HepG2 (cell line): ENCODE results near the gene ATPAF2. TPM values are rescaled to one million over a fixed set of nuclear protein-coding genes. Genes with fewer than 3 reads are reported as not detected.
A peak's percentile ranks its signal among the peaks of the same experiment; 100 is the strongest.

ENCODE experiments used
- ATAC-seq: fragments of 200-7000 bp; cut with Tn5 transposase; 3 replicates; pipeline ENCODE4 v1.9.1; 2020; ENCODE audit warnings: mild to moderate bottlenecking, moderate library complexity
- BruUV-seq: library from RNA; stranded (reverse); fragments of 400-500 nt; replicated peaks from 2 replicates; lab custom pipeline; 2021; lab: Mats Ljungman, UMichigan
- CTCF ChIA-PET: fragments of 300-600 bp; formaldehyde crosslinking; extraction: SDS; loops from one replicate; lab custom pipeline; 2021; ENCODE audit warnings: low total read pairs, inconsistent platforms, low intra/inter-chr PET ratio; lab: Yijun Ruan, JAX
- POLR2A ChIA-PET: fragments of 350-600 bp; sonication (Branson Sonifier 250); formaldehyde crosslinking; loops from one replicate; lab custom pipeline; 2020; ENCODE audit warnings: antibody characterized with exemption, inconsistent platforms; lab: Yijun Ruan, JAX
- DNase-seq: peaks from one replicate; pipeline ENCODE4 v3.0.0-alpha.2; 2015; ENCODE audit warnings: low spot score
- FAIRE-seq: peaks from 3 replicates; lab custom pipeline; 2011; peaks lifted over from hg19 to GRCh38; lab: Jason Lieb, UNC
- H2AFZ ChIP-seq: one replicate; pipeline ENCODE4 v1.6.1; 2011; ENCODE audit warnings: low read length, inconsistent platforms
- H3K27ac ChIP-seq: fragments of 300-600 bp; 3 replicates; pipeline ENCODE4 v1.8.0; 2011; ENCODE audit warnings: mixed run types, mild to moderate bottlenecking, mixed read lengths, low read length, inconsistent platforms; ENCODE audit not compliant: insufficient read depth; ENCODE audit errors: extremely low read length
- H3K27me3 ChIP-seq, 2 experiments: fragments of 200-600 bp in 1 of 2; 2 replicates in 1 of 2; 3 replicates in 1 of 2; pipeline versions ENCODE4 v1.6.0 to v1.8.0; 2011; ENCODE audit warnings: low read length in 2 of 2, mild to moderate bottlenecking in 2 of 2, moderate library complexity in 2 of 2, inconsistent platforms in 1 of 2; ENCODE audit not compliant: insufficient read depth in 2 of 2, control insufficient read depth in 1 of 2
- H3K36me3 ChIP-seq, 2 experiments: fragments of 200-600 bp in 1 of 2; replicated peaks in 1 of 2; 2 replicates in 1 of 2; 3 replicates in 1 of 2; pipeline versions ENCODE4 v1.5.1 to v1.8.0; 2011; ENCODE audit warnings: low read length in 2 of 2, inconsistent platforms in 1 of 2; ENCODE audit not compliant: insufficient read depth in 2 of 2, control insufficient read depth in 1 of 2
- H3K4me1 ChIP-seq: 2 replicates; pipeline ENCODE4 v1.5.1; 2012; ENCODE audit warnings: low read length, inconsistent platforms; ENCODE audit not compliant: insufficient read depth
- H3K4me2 ChIP-seq: 2 replicates; pipeline ENCODE4 v1.6.0; 2011; ENCODE audit warnings: low read depth, low read length, inconsistent platforms
- H3K4me3 ChIP-seq, 3 experiments: fragments of 200-600 bp in 1 of 3; sonication (generic), shearing (Covaris generic) in 1 of 3; replicated peaks in 1 of 3; 2 replicates each; pipeline ENCODE4 v1.5.1; 2011 to 2016; ENCODE audit warnings: low read length in 3 of 3, inconsistent platforms in 2 of 3, low read depth in 2 of 3, mild to moderate bottlenecking in 2 of 3, control low read depth in 1 of 3, mixed read lengths in 1 of 3; ENCODE audit not compliant: insufficient read depth in 1 of 3
- H3K79me2 ChIP-seq: one replicate; pipeline ENCODE4 v1.6.1; 2011; ENCODE audit warnings: low read length, inconsistent platforms; ENCODE audit not compliant: insufficient read depth
- H3K9ac ChIP-seq: 2 replicates; pipeline ENCODE4 v1.6.0; 2011; ENCODE audit warnings: mild to moderate bottlenecking, low read depth, low read length, inconsistent platforms; ENCODE audit not compliant: insufficient read depth
- H3K9me3 ChIP-seq: 2 replicates; pipeline ENCODE4 v1.5.1; 2012; ENCODE audit warnings: mild to moderate bottlenecking, low read length
- H4K20me1 ChIP-seq: 2 replicates; pipeline ENCODE4 v1.6.0; 2011; ENCODE audit warnings: inconsistent platforms, mild to moderate bottlenecking, low read length, moderate library complexity; ENCODE audit not compliant: insufficient read depth
- ARNT ChIP-seq: fragments of 450-650 bp; IDR thresholded peaks from 2 replicates; pipeline ENCODE4 v1.6.1; 2017
- CBX2 ChIP-seq, 2 experiments: fragments of 200-600 bp in 1 of 2; sonication (generic); formaldehyde crosslinking in 1 of 2; IDR thresholded peaks; 2 replicates each; pipeline versions ENCODE4 v1.7.0 to v1.8.1; 2018 to 2022; ENCODE audit warnings: low read depth in 2 of 2, low read length in 1 of 2, mild to moderate bottlenecking in 1 of 2, missing genetic modification reagents in 1 of 2
- EEA1 ChIP-seq: sonication (generic); formaldehyde crosslinking; IDR thresholded peaks from 2 replicates; pipeline ENCODE4 v1.5.1; 2020; ENCODE audit warnings: mild to moderate bottlenecking, missing genetic modification reagents, borderline replicate concordance
- FOXA1 ChIP-seq, 2 experiments: fragments of 450-650 bp in 1 of 2; sonication (generic) in 1 of 2; formaldehyde crosslinking in 1 of 2; IDR thresholded peaks; 2 replicates each; pipeline versions ENCODE4 v1.4.0 to v1.6.1; 2016 to 2020; ENCODE audit warnings: missing genetic modification reagents in 1 of 2
- HES4 ChIP-seq: sonication (generic); formaldehyde crosslinking; IDR thresholded peaks from 2 replicates; pipeline ENCODE4 v1.9.0; 2021; ENCODE audit warnings: mild to moderate bottlenecking, missing genetic modification reagents, borderline replicate concordance
- HNRNPK ChIP-seq: fragments of 200-400 bp; formaldehyde crosslinking; IDR thresholded peaks from 2 replicates; pipeline ENCODE4 v1.6.1; 2018; ENCODE audit warnings: low read length, low read depth, moderate library complexity, mild to moderate bottlenecking; ENCODE audit not compliant: poor library complexity, severe bottlenecking
- PHF21A ChIP-seq: sonication (generic); formaldehyde crosslinking; IDR thresholded peaks from 2 replicates; pipeline ENCODE4 v1.5.0; 2020; ENCODE audit warnings: mild to moderate bottlenecking, missing genetic modification reagents
- POLR2A ChIP-seq, 2 experiments: IDR thresholded peaks; 2 replicates each; pipeline ENCODE4 v1.6.1; 2011; ENCODE audit warnings: low read depth in 2 of 2, low read length in 2 of 2, mild to moderate bottlenecking in 1 of 2, moderate library complexity in 1 of 2; ENCODE audit not compliant: insufficient read depth in 1 of 2
- SMAD9 ChIP-seq: sonication (generic); formaldehyde crosslinking; IDR thresholded peaks from 2 replicates; pipeline ENCODE4 v1.5.1; 2020; ENCODE audit warnings: mild to moderate bottlenecking, missing genetic modification reagents
- TARDBP ChIP-seq: sonication (generic); formaldehyde crosslinking; IDR thresholded peaks from 2 replicates; pipeline ENCODE4 v1.8.0; 2022; ENCODE audit warnings: mild to moderate bottlenecking, missing genetic modification reagents
- ZC3H13 ChIP-seq: sonication (generic); formaldehyde crosslinking; IDR thresholded peaks from 2 replicates; pipeline ENCODE4 v1.8.1; 2023; ENCODE audit warnings: mild to moderate bottlenecking, missing genetic modification reagents, moderate library complexity
- ZFX ChIP-seq: sonication (generic); formaldehyde crosslinking; IDR thresholded peaks from 2 replicates; pipeline ENCODE4 v1.4.0; 2020; ENCODE audit warnings: mild to moderate bottlenecking, low read depth, missing genetic modification reagents, moderate library complexity
- ZFY ChIP-seq: sonication (generic); formaldehyde crosslinking; IDR thresholded peaks from 2 replicates; pipeline ENCODE4 v1.4.0; 2020; ENCODE audit warnings: missing genetic modification reagents
- ZNF574 ChIP-seq: sonication (generic); formaldehyde crosslinking; IDR thresholded peaks from 2 replicates; pipeline ENCODE4 v1.4.0; 2020; ENCODE audit warnings: missing genetic modification reagents
- ZNF709 ChIP-seq: sonication (generic); formaldehyde crosslinking; IDR thresholded peaks from 2 replicates; pipeline ENCODE4 v1.5.0; 2020; ENCODE audit warnings: mild to moderate bottlenecking, missing genetic modification reagents
- WGBS: methylation state at CpG from one replicate; pipeline ENCODE4 v1.1.6; 2017; ENCODE audit warnings: low lambda C conversion rate; 5-methylcytosine and 5-hydroxymethylcytosine counted together
- in situ Hi-C: cut with HindIII; loops from 2 replicates; pipeline ENCODE4 v1.10.0; 2017; ENCODE audit warnings: low pct_unique_long_range_greater_than_20kb; ENCODE audit not compliant: extremely low pct_ligation_motif_present
- intact Hi-C: fragments of 100-400 bp; cut with micrococcal nuclease; formaldehyde crosslinking; loops from one replicate; pipeline ENCODE4 v1.10.0; 2022; ENCODE audit not compliant: unreplicated experiment
- polyA plus RNA-seq, 8 experiments: library from polyadenylated mRNA; depleted of rRNA in 3 of 8; stranded (reverse) in 7 of 8; unstranded in 1 of 8; fragments of >200 nt; fragmentation: Illumina TruSeq in 4 of 8; extraction: Trizol in 4 of 8; gene quantifications; 2 replicates each; pipeline versions ENCODE4 v1.2.1 to v1.2.3, GENCODE V29; 2011 to 2016; ENCODE audit warnings: low read depth in 4 of 8, missing spikeins in 1 of 8, mixed read lengths in 1 of 8; ENCODE audit not compliant: insufficient read depth in 1 of 8
- total RNA-seq, 5 experiments: library from RNA; depleted of rRNA; stranded (reverse); fragments of >200 nt; fragmentation: Illumina TruSeq; extraction: Trizol; gene quantifications; 2 replicates each; pipeline ENCODE4 v1.2.3, GENCODE V29; 2016; ENCODE audit warnings: low read depth in 1 of 5
- TF ChIP-seq, protein P1 (sequence below): sonication (generic); formaldehyde crosslinking; IDR thresholded peaks from 2 replicates; pipeline ENCODE4 v1.4.0; 2020; ENCODE audit warnings: mild to moderate bottlenecking, missing genetic modification reagents, borderline replicate concordance
- TF ChIP-seq, protein P2 (sequence below): sonication (generic); formaldehyde crosslinking; IDR thresholded peaks from 2 replicates; pipeline ENCODE4 v1.8.0; 2022; ENCODE audit warnings: mild to moderate bottlenecking, missing genetic modification reagents, moderate library complexity

ATPAF2 gene
- total and polyA plus RNA-seq, 2 of the 13 experiments (the other 11 are each of a cell fraction or from before 2014, with no cell fraction given), result 15.0 to 16.5 TPM

DNA sequence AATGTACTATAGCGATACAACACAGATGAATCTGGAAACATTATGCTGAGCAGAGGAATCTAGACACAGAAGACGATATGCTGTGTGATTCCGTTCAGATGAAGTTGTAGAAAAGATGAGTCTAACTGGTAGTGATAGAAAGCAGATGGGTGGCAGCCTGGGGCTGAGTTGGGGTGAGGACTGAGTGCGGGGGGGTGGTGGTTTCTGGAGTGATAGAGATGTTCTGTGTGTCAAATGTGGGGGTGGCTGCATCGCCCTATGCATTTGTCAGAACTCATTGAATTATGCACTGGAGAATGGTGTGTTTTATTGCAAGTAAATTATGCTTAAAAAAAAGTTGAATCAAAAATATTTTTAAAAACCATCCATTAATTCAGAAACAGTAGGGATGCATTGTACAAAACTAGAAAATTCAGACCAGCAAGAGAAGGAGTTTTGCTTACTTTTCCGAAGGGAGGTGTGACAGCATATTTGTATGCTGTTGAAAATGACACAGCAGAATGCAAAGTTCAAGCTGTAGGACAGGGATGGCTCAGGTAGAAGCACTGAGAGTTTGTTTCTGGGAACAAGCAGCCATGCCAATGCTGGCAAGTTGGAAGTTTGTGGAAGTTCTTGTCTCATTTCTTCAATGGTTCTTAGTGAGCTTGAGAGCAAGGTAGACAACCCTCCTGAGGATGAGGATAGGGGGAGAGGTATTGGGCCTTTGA is 35.8 kb upstream of the ATPAF2 start:
- H3K27me3 ChIP-seq, result no peaks in the 10 kb centered on the region
- FAIRE-seq (peak; percentile 79), ATAC-seq (peak; percentile 84), DNase-seq (peak; percentile 61)
- BruUV-seq, result no TSS peak
- peak overlapping the region; percentile 45 for H3K4me2 ChIP-seq
- intact Hi-C loops (no loop called here), in situ Hi-C loops (no loop called here)
- no peaks in the 10 kb centered on the region for H3K79me2 ChIP-seq
- CTCF ChIA-PET, result no interaction called here
- peaks cover 42% of the 10 kb centered on the region for H3K4me1 ChIP-seq
- WGBS, result 44% methylated on average over 6 of the region's 6 CpGs
- POLR2A ChIA-PET, result no interaction called here
- H2AFZ ChIP-seq, result peak overlapping the region; percentile 71
- H3K36me3 ChIP-seq, result no peaks in the 10 kb centered on the region
- no peaks in the 10 kb centered on the region for H3K9me3 ChIP-seq
- peak overlapping the region; percentile 57 for H3K27ac ChIP-seq
- no peak overlapping the region for H3K9ac ChIP-seq
- peak overlapping the region in 1 of 3 experiments; percentile 21; a peak in 1 of 6 replicates for H3K4me3 ChIP-seq
- H4K20me1 ChIP-seq, result no peaks in the 10 kb centered on the region
- TF ChIP-seq ZFY (no peak), ZNF574 (CRISPR knock-in tag) (no peak), ZFX (no peak), PHF21A (CRISPR knock-in tag) (no peak), EEA1 (no peak), HNRNPK (no peak), TARDBP (CRISPR knock-in tag) (no peak), FOXA1 (IDR thresholded peaks at IDR 0.05) (no peak), FOXA1 (CRISPR knock-in tag; IDR thresholded peaks at IDR 0.05) (no peak), ZNF709 (CRISPR knock-in tag) (no peak), CBX2 (IDR thresholded peaks at IDR 0.05; ENCODE audit: low read depth, low read length) (no peak), CBX2 (CRISPR knock-in tag; IDR thresholded peaks at IDR 0.05; ENCODE audit: low read depth) (no peak), HES4 (CRISPR knock-in tag) (no peak), POLR2A (IDR thresholded peaks at IDR 0.05; ENCODE audit: insufficient read depth in 1 of 2, low read depth in 2 of 2, low read length in 2 of 2) (peak in 1 of 2 experiments; percentile 39; a peak in 1 of 4 replicates), ZC3H13 (CRISPR knock-in tag) (no peak), SMAD9 (CRISPR knock-in tag) (no peak), ARNT (no peak)
- TF ChIP-seq, protein P1, sequence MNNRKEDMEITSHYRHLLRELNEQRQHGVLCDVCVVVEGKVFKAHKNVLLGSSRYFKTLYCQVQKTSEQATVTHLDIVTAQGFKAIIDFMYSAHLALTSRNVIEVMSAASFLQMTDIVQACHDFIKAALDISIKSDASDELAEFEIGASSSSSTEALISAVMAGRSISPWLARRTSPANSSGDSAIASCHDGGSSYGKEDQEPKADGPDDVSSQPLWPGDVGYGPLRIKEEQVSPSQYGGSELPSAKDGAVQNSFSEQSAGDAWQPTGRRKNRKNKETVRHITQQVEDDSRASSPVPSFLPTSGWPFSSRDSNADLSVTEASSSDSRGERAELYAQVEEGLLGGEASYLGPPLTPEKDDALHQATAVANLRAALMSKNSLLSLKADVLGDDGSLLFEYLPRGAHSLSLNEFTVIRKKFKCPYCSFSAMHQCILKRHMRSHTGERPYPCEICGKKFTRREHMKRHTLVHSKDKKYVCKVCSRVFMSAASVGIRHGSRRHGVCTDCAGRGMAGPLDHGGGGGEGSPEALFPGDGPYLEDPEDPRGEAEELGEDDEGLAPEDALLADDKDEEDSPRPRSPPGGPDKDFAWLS, result no peak
- TF ChIP-seq, protein P2, sequence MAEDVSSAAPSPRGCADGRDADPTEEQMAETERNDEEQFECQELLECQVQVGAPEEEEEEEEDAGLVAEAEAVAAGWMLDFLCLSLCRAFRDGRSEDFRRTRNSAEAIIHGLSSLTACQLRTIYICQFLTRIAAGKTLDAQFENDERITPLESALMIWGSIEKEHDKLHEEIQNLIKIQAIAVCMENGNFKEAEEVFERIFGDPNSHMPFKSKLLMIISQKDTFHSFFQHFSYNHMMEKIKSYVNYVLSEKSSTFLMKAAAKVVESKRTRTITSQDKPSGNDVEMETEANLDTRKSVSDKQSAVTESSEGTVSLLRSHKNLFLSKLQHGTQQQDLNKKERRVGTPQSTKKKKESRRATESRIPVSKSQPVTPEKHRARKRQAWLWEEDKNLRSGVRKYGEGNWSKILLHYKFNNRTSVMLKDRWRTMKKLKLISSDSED, result no peak
